Activated CD4-positive, alpha-beta T cell treated with anti-CD3 and anti-CD28 coated beads, Interleukin-2, amount 10 ng/mL, durations not matched to agents 7 days and 5 days (primary cell): ENCODE results near the gene TIPARP. TPM values are rescaled to one million over a fixed set of nuclear protein-coding genes. Genes with fewer than 3 reads are reported as not detected.
A peak's percentile ranks its signal among the peaks of the same experiment; 100 is the strongest.

Experiments
- CTCF ChIA-PET: fragments of 350-600 bp; sonication (Branson Sonifier 250); formaldehyde crosslinking; loops from one replicate; lab custom pipeline; 2021; ENCODE audit warnings: antibody characterized with exemption; lab: Charles Lee
- POLR2A ChIA-PET: fragments of 350-600 bp; sonication (Branson Sonifier 250); formaldehyde crosslinking; loops from one replicate; lab custom pipeline; 2021; ENCODE audit warnings: antibody characterized with exemption; lab: Charles Lee
- DNase-seq: peaks from one replicate; pipeline ENCODE4 v3.0.0-alpha.2; 2020
- H3K27ac Mint-ChIP-seq: one replicate; pipeline ENCODE4 v1.8.0; 2021; ENCODE audit warnings: mild to moderate bottlenecking, moderate library complexity, mixed read lengths
- H3K27me3 Mint-ChIP-seq: one replicate; pipeline ENCODE4 v1.8.0; 2021; ENCODE audit warnings: mixed read lengths
- H3K36me3 Mint-ChIP-seq: one replicate; pipeline ENCODE4 v1.8.0; 2021; ENCODE audit warnings: low read depth, mixed read lengths
- H3K4me1 Mint-ChIP-seq: one replicate; pipeline ENCODE4 v1.8.0; 2021; ENCODE audit warnings: mixed read lengths
- H3K4me3 Mint-ChIP-seq: one replicate; pipeline ENCODE4 v1.8.0; 2021; ENCODE audit warnings: mild to moderate bottlenecking, moderate library complexity, mixed read lengths
- H3K9me3 Mint-ChIP-seq: one replicate; pipeline ENCODE4 v1.8.0; 2021; ENCODE audit warnings: mixed read lengths
- total RNA-seq, 2 experiments: library from RNA; stranded (reverse); gene quantifications; one replicate each; pipeline ENCODE4 v1.2.3, GENCODE V29; 2021

Gene TIPARP
- total RNA-seq = 10 to 100 TPM; 58.0 to 66.0 TPM

- Mint-ChIP-seq H3K27ac (peak within 1 kb of the TSS; percentile 98), H3K9me3 (no peaks in the 10 kb centered on the region), H3K27me3 (no peaks in the 10 kb centered on the region), H3K4me1 (peaks cover 49% of the 10 kb centered on the region), H3K36me3 (peaks cover 31% of the 10 kb centered on the region), H3K4me3 (peak within 1 kb of the TSS; percentile 95)
- POLR2A ChIA-PET = interaction anchor here (1.2 to 1.5 kb wide), 2 partner anchors 10 to 30 kb away, joined by 3 to 4 read pairs; no protein-coding TSS in a partner anchor
- DNase-seq = peak; percentile 99
- CTCF ChIA-PET = interaction anchor here (0.8 to 4.2 kb wide), 23 partner anchors 8 to 486 kb away, joined by 3 to 28 read pairs (median 4); partner anchors contain the start of genes CCNL1 and SSR3
Observed at GRCh38 chr3:156674046-156674910, at the start of gene TIPARP. Gene TIPARP (plus strand): TSS chr3:156674590. CDS start chr3:156677698, 3,108 bp downstream.

- H3K27me3 Mint-ChIP-seq = peaks cover 4% of the 10 kb centered on the region
- ChIA-PET POLR2A (no interaction called here), CTCF (interaction anchor here (1.1 to 2.1 kb wide), 5 partner anchors 9 to 474 kb away, joined by 3 to 7 read pairs (median 5); no protein-coding TSS in a partner anchor)
- H3K4me3 Mint-ChIP-seq = no peak overlapping the region
- H3K9me3 Mint-ChIP-seq = peaks cover 3% of the 10 kb centered on the region
- H3K36me3 Mint-ChIP-seq = no peaks in the 10 kb centered on the region
- H3K27ac Mint-ChIP-seq = no peak overlapping the region
- DNase-seq = no peak
- H3K4me1 Mint-ChIP-seq = peaks cover 5% of the 10 kb centered on the region
Observed at GRCh38 chr3:156626104-156626503, 48.3 kb upstream of the TIPARP start.

- H3K4me1 Mint-ChIP-seq = peaks cover 5% of the 10 kb centered on the region
- H3K27ac Mint-ChIP-seq = no peak overlapping the region
- peaks cover 4% of the 10 kb centered on the region for H3K27me3 Mint-ChIP-seq
- ChIA-PET CTCF (interaction anchor here (0.7 kb wide), 1 partner anchor 10 kb away, joined by 3 read pairs; no protein-coding TSS in a partner anchor), POLR2A (no interaction called here)
- H3K36me3 Mint-ChIP-seq = no peaks in the 10 kb centered on the region
- H3K9me3 Mint-ChIP-seq = peaks cover 3% of the 10 kb centered on the region
- DNase-seq = no peak
- no peak overlapping the region for H3K4me3 Mint-ChIP-seq
Observed at GRCh38 chr3:156627946-156628569, 46.3 kb upstream of the TIPARP start.

GRCh38 chr3:156628836-156629618 is 45.4 kb upstream of the TIPARP start:
- Mint-ChIP-seq H3K27me3 (peaks cover 4% of the 10 kb centered on the region), H3K9me3 (peaks cover 1% of the 10 kb centered on the region), H3K27ac (no peak overlapping the region), H3K4me3 (no peak overlapping the region), H3K36me3 (no peaks in the 10 kb centered on the region), H3K4me1 (peaks cover 5% of the 10 kb centered on the region)
- DNase-seq = no peak
- ChIA-PET POLR2A (no interaction called here), CTCF (interaction anchor here (1.1 to 1.3 kb wide), 2 partner anchors 17 to 19 kb away, joined by 3 read pairs; no protein-coding TSS in a partner anchor)

GRCh38 chr3:156630081-156630772 is 44.2 kb upstream of the TIPARP start:
- H3K27me3 Mint-ChIP-seq = peaks cover 4% of the 10 kb centered on the region
- H3K36me3 Mint-ChIP-seq = no peaks in the 10 kb centered on the region
- H3K4me3 Mint-ChIP-seq = no peak overlapping the region
- DNase-seq = no peak
- H3K4me1 Mint-ChIP-seq = peaks cover 5% of the 10 kb centered on the region
- CTCF ChIA-PET = interaction anchor here (0.9 to 1.3 kb wide), 4 partner anchors 16 to 77 kb away, joined by 3 read pairs; no protein-coding TSS in a partner anchor
- no peaks in the 10 kb centered on the region for H3K9me3 Mint-ChIP-seq
- no peak overlapping the region for H3K27ac Mint-ChIP-seq
- POLR2A ChIA-PET = interaction anchor here (0.7 kb wide), 1 partner anchor 41 kb away, joined by 3 read pairs; no protein-coding TSS in a partner anchor

- Mint-ChIP-seq H3K4me3 (no peak overlapping the region), H3K4me1 (peaks cover 5% of the 10 kb centered on the region), H3K27ac (no peak overlapping the region), H3K27me3 (peaks cover 4% of the 10 kb centered on the region), H3K36me3 (no peaks in the 10 kb centered on the region), H3K9me3 (no peaks in the 10 kb centered on the region)
- ChIA-PET POLR2A (interaction anchor here (0.7 kb wide), 1 partner anchor 41 kb away, joined by 3 read pairs; no protein-coding TSS in a partner anchor), CTCF (interaction anchor here (0.9 to 1.3 kb wide), 3 partner anchors 16 to 77 kb away, joined by 3 read pairs; no protein-coding TSS in a partner anchor)
- no peak for DNase-seq
Observed at GRCh38 chr3:156630773-156631093, 43.7 kb upstream of the TIPARP start.

- Mint-ChIP-seq H3K27ac (no peak overlapping the region), H3K27me3 (peaks cover 4% of the 10 kb centered on the region), H3K4me1 (peaks cover 1% of the 10 kb centered on the region), H3K36me3 (no peaks in the 10 kb centered on the region), H3K9me3 (no peaks in the 10 kb centered on the region), H3K4me3 (no peak overlapping the region)
- CTCF ChIA-PET = no interaction called here
- POLR2A ChIA-PET = interaction anchor here (0.7 kb wide), 1 partner anchor 42 kb away, joined by 3 read pairs; no protein-coding TSS in a partner anchor
- no peak for DNase-seq
Observed at GRCh38 chr3:156631323-156631722, 43.1 kb upstream of the TIPARP start.

- Mint-ChIP-seq H3K4me3 (no peak overlapping the region), H3K9me3 (no peaks in the 10 kb centered on the region), H3K27ac (no peak overlapping the region), H3K36me3 (no peaks in the 10 kb centered on the region), H3K4me1 (no peaks in the 10 kb centered on the region), H3K27me3 (peaks cover 2% of the 10 kb centered on the region)
- ChIA-PET CTCF (no interaction called here), POLR2A (no interaction called here)
- DNase-seq = no peak
Observed at GRCh38 chr3:156632601-156633000, 41.8 kb upstream of the TIPARP start.

GRCh38 chr3:156633335-156633734 is 41.1 kb upstream of the TIPARP start:
- ChIA-PET CTCF (no interaction called here), POLR2A (no interaction called here)
- no peak overlapping the region for H3K27ac Mint-ChIP-seq
- no peaks in the 10 kb centered on the region for H3K9me3 Mint-ChIP-seq
- H3K27me3 Mint-ChIP-seq = peaks cover 2% of the 10 kb centered on the region
- DNase-seq = no peak
- H3K36me3 Mint-ChIP-seq = no peaks in the 10 kb centered on the region
- no peak overlapping the region for H3K4me3 Mint-ChIP-seq
- H3K4me1 Mint-ChIP-seq = no peaks in the 10 kb centered on the region

GRCh38 chr3:156635034-156635433 is 39.4 kb upstream of the TIPARP start:
- ChIA-PET POLR2A (no interaction called here), CTCF (interaction anchor here (1.0 to 1.7 kb wide), 3 partner anchors 9 to 39 kb away, joined by 4 to 5 read pairs (median 5); no protein-coding TSS in a partner anchor)
- Mint-ChIP-seq H3K4me1 (no peaks in the 10 kb centered on the region), H3K36me3 (no peaks in the 10 kb centered on the region), H3K4me3 (no peak overlapping the region), H3K27ac (no peak overlapping the region), H3K27me3 (peaks cover 2% of the 10 kb centered on the region), H3K9me3 (no peaks in the 10 kb centered on the region)
- no peak for DNase-seq

- H3K27me3 Mint-ChIP-seq = peaks cover 2% of the 10 kb centered on the region
- no peaks in the 10 kb centered on the region for H3K4me1 Mint-ChIP-seq
- H3K9me3 Mint-ChIP-seq = no peaks in the 10 kb centered on the region
- H3K4me3 Mint-ChIP-seq = no peak overlapping the region
- ChIA-PET CTCF (interaction anchor here (1.0 to 1.8 kb wide), 3 partner anchors 10 to 38 kb away, joined by 4 to 7 read pairs (median 5); no protein-coding TSS in a partner anchor), POLR2A (no interaction called here)
- H3K27ac Mint-ChIP-seq = no peak overlapping the region
- no peaks in the 10 kb centered on the region for H3K36me3 Mint-ChIP-seq
- DNase-seq = no peak
Observed at GRCh38 chr3:156635973-156636372, 38.4 kb upstream of the TIPARP start.
